GM12878 (cell line): ENCODE data around the gene MTIF2. TPM values are rescaled to one million over a fixed set of nuclear protein-coding genes. Genes with fewer than 3 reads are reported as not detected.

Experiments used
- ATF7 ChIP-seq: fragments of 450-650 bp; IDR thresholded peaks from 2 replicates; pipeline ENCODE4 v1.6.1; 2016; ENCODE audit warnings: low read depth, mild to moderate bottlenecking
- CREM ChIP-seq: IDR thresholded peaks from 2 replicates; pipeline ENCODE4 v1.6.1; 2014; ENCODE audit warnings: antibody characterized with exemption, low read depth
- E4F1 ChIP-seq: fragments of 450-650 bp; IDR thresholded peaks from 2 replicates; pipeline ENCODE4 v1.6.1; 2018; ENCODE audit warnings: borderline replicate concordance, mild to moderate bottlenecking; ENCODE audit not compliant: partially characterized antibody
- ELK1 ChIP-seq: IDR thresholded peaks from 2 replicates; pipeline ENCODE4 v1.6.1; 2012; ENCODE audit warnings: low read depth, low read length, improper control_type of control experiment
- NBN ChIP-seq: fragments of 450-650 bp; IDR thresholded peaks from 2 replicates; pipeline ENCODE4 v1.6.1; 2016
- PBX3 ChIP-seq: IDR thresholded peaks from 2 replicates; pipeline ENCODE4 v1.6.1; 2011; ENCODE audit warnings: mild to moderate bottlenecking, low read depth, low read length, moderate library complexity; ENCODE audit not compliant: insufficient replicate concordance
- PML ChIP-seq: IDR thresholded peaks from 2 replicates; pipeline ENCODE4 v1.6.1; 2012; ENCODE audit warnings: low read length, inconsistent platforms
- POLR2AphosphoS2 ChIP-seq: IDR thresholded peaks from 2 replicates; pipeline ENCODE4 v1.6.1; 2011; ENCODE audit warnings: low read depth, mild to moderate bottlenecking, low read length, improper control_type of control experiment, moderate library complexity
- PRDM15 ChIP-seq: fragments of 450-650 bp; formaldehyde crosslinking; IDR thresholded peaks from 2 replicates; pipeline ENCODE4 v1.4.0; 2020; ENCODE audit warnings: mild to moderate bottlenecking, moderate library complexity
- SMAD1 ChIP-seq: fragments of 450-650 bp; IDR thresholded peaks from 2 replicates; pipeline ENCODE4 v1.6.1; 2018; ENCODE audit warnings: mild to moderate bottlenecking, low read depth; ENCODE audit not compliant: partially characterized antibody
- SMAD5 ChIP-seq: IDR thresholded peaks from 2 replicates; pipeline ENCODE4 v1.6.1; 2016; ENCODE audit warnings: antibody characterized with exemption, low read depth
- TBL1XR1 ChIP-seq: IDR thresholded peaks from 2 replicates; pipeline ENCODE4 v1.6.1; 2012; ENCODE audit warnings: low read depth, low read length, improper control_type of control experiment
- YY1 ChIP-seq: IDR thresholded peaks from 2 replicates; pipeline ENCODE4 v1.6.1; 2011; ENCODE audit warnings: low read depth, mild to moderate bottlenecking, low read length
- ZNF384 ChIP-seq: IDR thresholded peaks from 2 replicates; pipeline ENCODE4 v1.6.1; 2012; ENCODE audit warnings: low read depth, mild to moderate bottlenecking, low read length, improper control_type of control experiment, borderline replicate concordance
- ZNF592 ChIP-seq: fragments of 450-650 bp; IDR thresholded peaks from 2 replicates; pipeline ENCODE4 v1.6.1; 2017; ENCODE audit warnings: mild to moderate bottlenecking, moderate library complexity
- ZZZ3 ChIP-seq: IDR thresholded peaks from 2 replicates; pipeline ENCODE4 v1.6.1; 2011; ENCODE audit warnings: low read depth; ENCODE audit not compliant: control insufficient read depth, insufficient read length
- polyA plus RNA-seq, 11 experiments: library from polyadenylated mRNA; depleted of rRNA in 4 of 11; unstranded in 6 of 11; stranded (reverse) in 5 of 11; fragments of >200 nt; fragmentation: Nextera tagmentation in 4 of 11; fragmentation: Illumina TruSeq in 1 of 11; extraction: Ambion mirVana in 4 of 11; extraction: Trizol in 1 of 11; gene quantifications; 1 replicate in 1 of 11; 2 replicates in 10 of 11; pipeline versions ENCODE4 v1.2.1 to v1.2.3, GENCODE V29; 2011 to 2016; ENCODE audit warnings: inconsistent platforms in 2 of 11, missing spikeins in 2 of 11, low read depth in 1 of 11
- total RNA-seq, 4 experiments: library from RNA; depleted of rRNA in 3 of 4; stranded (reverse); fragments of >200 nt in 3 of 4; fragmentation: Illumina TruSeq in 1 of 4; extraction: Trizol in 1 of 4; gene quantifications; 2 replicates each; pipeline versions ENCODE4 v1.2.1 to v1.2.3, GENCODE V29; 2013 to 2021

MTIF2 gene
- total and polyA plus RNA-seq, 10 of the 15 experiments (the other 5 are each of a cell fraction or from before 2014, with no cell fraction given), result 26.4 to 63.7 (median 40.0) TPM

GRCh38 chr2:55282110-55282917 lies 13.3 kb upstream of the MTIF2 start (continued):
- TF ChIP-seq ELK1 (peak; percentile 44; the same call in 1 of the 2 replicates), E4F1 (peak; percentile 40), ZZZ3 (no peak), POLR2AphosphoS2 (peak; percentile 87), TBL1XR1 (no peak), PRDM15 (CRISPR knock-in tag) (no peak), PML (peak; percentile 88), ZNF592 (no peak), SMAD1 (no peak), ZNF384 (no peak), ATF7 (no peak), NBN (no peak; the same call in 1 of the 2 replicates), CREM (no peak), YY1 (peak; percentile 93), SMAD5 (peak; percentile 73; the same call in 1 of the 2 replicates), PBX3 (no peak)
